ENCODE results near the gene SGIP1. TPM values are rescaled to one million over a fixed set of nuclear protein-coding genes. Genes with fewer than 3 reads are reported as not detected.

SGIP1 gene
- total RNA-seq, 3 donors from 2014 or later, result 0.65 to 7.3 (median 0.93) TPM

GRCh38 chr1:66751160-66751559 lies 217.2 kb downstream of the SGIP1 start:
- Histone ChIP-seq H3K9me3 (no peaks in the 10 kb centered on the region), H3K36me3 (ENCODE audit: low read depth) (no peaks in the 10 kb centered on the region), H3K4me1 (ENCODE audit: low read depth) (no peaks in the 10 kb centered on the region), H3K4me3 (no peak overlapping the region)
- no peak for TF ChIP-seq CTCF (IDR thresholded peaks at IDR 0.05)
- ATAC-seq (no peak), DNase-seq (no peak)
- intact Hi-C loops (cut with DNase I, micrococcal nuclease), result no loop called here

GRCh38 chr1:66752000-66752592 lies 218.1 kb downstream of the SGIP1 start, which contains the start of gene DYNLT5:
Gene DYNLT5, plus strand, starts transcription at chr1:66752459. Its CDS starts 2,200 bp downstream, at chr1:66754659.
- intact Hi-C loops (cut with DNase I, micrococcal nuclease), result no loop called here
- H3K4me1 ChIP-seq (ENCODE audit: low read depth), result no peaks in the 10 kb centered on the region
- H3K36me3 ChIP-seq (ENCODE audit: low read depth), result no peaks in the 10 kb centered on the region
- DNase-seq (peak; percentile 29 to 67 (median 41)), ATAC-seq (peak; percentile 76)
- H3K4me3 ChIP-seq, result no peak within 1 kb of the TSS
- H3K9me3 ChIP-seq, result no peaks in the 10 kb centered on the region
- no peak for TF ChIP-seq CTCF (IDR thresholded peaks at IDR 0.05)

GRCh38 chr1:66752671-66753371 lies 218.9 kb downstream of the SGIP1 start:
- DNase-seq, result no peak
- ATAC-seq, result peak; percentile 16
- no peaks in the 10 kb centered on the region for H3K4me1 ChIP-seq (ENCODE audit: low read depth)
- intact Hi-C loops (cut with DNase I, micrococcal nuclease), result no loop called here
- no peak for TF ChIP-seq CTCF (IDR thresholded peaks at IDR 0.05)
- no peak overlapping the region for H3K4me3 ChIP-seq
- no peaks in the 10 kb centered on the region for H3K9me3 ChIP-seq
- no peaks in the 10 kb centered on the region for H3K36me3 ChIP-seq (ENCODE audit: low read depth)

- H3K9me3 ChIP-seq, result no peaks in the 10 kb centered on the region
- no peak overlapping the region for H3K4me3 ChIP-seq
- no peak for ATAC-seq
- TF ChIP-seq CTCF (IDR thresholded peaks at IDR 0.05), result no peak
- intact Hi-C loops (cut with DNase I, micrococcal nuclease), result no loop called here
- DNase-seq, result no peak
- H3K4me1 ChIP-seq (ENCODE audit: low read depth), result no peaks in the 10 kb centered on the region
- H3K36me3 ChIP-seq (ENCODE audit: low read depth), result no peaks in the 10 kb centered on the region
These were observed 223.8 kb downstream of the SGIP1 start for GRCh38 chr1:66757722-66758240.

GRCh38 chr1:66758241-66758755 lies 224.3 kb downstream of the SGIP1 start:
- Histone ChIP-seq H3K4me1 (ENCODE audit: low read depth) (no peaks in the 10 kb centered on the region), H3K36me3 (ENCODE audit: low read depth) (no peaks in the 10 kb centered on the region), H3K4me3 (no peak overlapping the region), H3K9me3 (no peaks in the 10 kb centered on the region)
- TF ChIP-seq CTCF (IDR thresholded peaks at IDR 0.05), result no peak
- no peak for DNase-seq
- intact Hi-C loops (cut with DNase I, micrococcal nuclease), result no loop called here
- ATAC-seq, result peak; percentile 21

Measured in mucosa of descending colon (tissue), 3 donors.